Activated CD8-positive, alpha-beta memory T cell treated with anti-CD3 and anti-CD28 coated beads, Interleukin-2, amount 50 U/mL, for 1 hour (primary cell): ENCODE measurements around the gene SLCO2A1.

Experiments
- DNase-seq: peaks from one replicate; pipeline ENCODE4 v3.0.0-alpha.2; 2020; ENCODE audit errors: extremely low read depth

SLCO2A1 gene

DNA sequence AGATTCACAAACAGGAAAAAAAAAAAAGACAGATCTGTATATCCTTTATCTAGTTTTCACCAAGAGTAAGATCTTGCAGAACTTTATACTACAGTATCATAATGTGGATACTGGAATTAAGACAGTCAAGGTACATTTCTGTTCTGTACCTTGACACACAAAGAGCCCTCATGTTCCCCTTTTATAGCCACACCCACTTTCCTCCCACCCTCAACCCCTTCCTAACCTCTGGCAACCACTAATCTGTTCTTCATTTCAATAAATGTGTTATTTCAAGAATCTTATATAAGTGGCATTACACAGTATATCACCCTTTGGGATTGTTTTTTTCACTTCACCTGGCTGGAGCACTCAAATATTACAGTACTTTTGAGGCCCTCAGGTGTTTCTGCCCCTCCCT is 130.4 kb downstream of the SLCO2A1 start:
- DNase-seq: no peak

DNA sequence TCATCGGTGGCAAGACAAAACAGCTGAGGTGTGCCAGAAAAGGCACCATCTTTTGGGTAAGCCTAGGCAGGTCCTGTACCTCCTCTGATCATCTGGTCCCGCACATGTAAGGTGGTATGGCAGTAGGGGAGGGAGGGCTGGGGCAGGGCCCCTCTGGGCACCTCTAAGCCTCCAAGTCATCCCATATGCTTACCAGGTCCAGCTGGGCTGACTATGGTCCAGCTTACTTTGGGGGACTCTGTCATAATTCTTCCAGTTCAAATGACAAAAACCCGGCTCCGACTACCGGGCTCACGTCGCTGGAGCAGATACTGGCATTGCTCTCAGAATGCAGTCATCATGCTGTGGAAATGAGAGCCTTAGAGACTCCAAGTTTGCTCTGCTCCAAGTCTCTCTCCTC is 132.2 kb downstream of the SLCO2A1 start:
- no peak for DNase-seq

DNA sequence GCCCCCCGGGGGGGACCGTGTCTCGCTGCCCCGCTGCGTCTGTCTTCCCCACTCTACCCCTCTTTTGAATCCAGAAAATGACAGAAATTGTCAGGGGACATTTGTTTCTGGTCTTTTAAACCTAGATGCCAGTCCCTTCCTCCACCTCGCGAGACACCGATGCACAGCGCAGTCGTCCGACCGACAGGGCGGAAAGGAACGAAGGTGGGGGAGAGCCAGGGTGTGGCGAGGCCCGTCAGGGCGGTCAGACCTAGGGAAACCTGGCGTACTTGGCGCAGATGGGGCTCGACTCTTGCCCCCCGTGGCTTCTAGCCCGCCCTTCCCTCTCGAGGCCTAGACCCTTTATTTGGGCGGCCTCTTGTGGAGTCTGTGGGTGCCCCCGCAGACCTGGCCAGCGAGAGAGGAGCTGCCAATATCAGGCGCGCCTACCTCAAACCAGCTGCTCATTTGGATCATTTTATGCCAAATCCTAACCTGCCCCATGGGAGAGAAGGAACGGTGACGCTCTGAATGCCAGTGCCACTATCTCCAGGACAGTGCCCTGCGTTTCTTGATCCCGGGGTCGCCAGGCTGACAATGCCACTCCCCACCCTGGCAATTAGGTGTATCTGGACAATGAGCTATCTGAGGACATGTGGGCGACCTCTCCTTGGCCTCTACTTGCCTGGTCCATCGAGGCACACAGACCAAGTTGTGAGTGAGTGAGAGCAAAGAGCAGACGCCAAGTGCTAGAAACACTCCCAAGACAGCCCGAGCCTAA is 133.5 kb downstream of the SLCO2A1 start:
- DNase-seq: no peak

DNA sequence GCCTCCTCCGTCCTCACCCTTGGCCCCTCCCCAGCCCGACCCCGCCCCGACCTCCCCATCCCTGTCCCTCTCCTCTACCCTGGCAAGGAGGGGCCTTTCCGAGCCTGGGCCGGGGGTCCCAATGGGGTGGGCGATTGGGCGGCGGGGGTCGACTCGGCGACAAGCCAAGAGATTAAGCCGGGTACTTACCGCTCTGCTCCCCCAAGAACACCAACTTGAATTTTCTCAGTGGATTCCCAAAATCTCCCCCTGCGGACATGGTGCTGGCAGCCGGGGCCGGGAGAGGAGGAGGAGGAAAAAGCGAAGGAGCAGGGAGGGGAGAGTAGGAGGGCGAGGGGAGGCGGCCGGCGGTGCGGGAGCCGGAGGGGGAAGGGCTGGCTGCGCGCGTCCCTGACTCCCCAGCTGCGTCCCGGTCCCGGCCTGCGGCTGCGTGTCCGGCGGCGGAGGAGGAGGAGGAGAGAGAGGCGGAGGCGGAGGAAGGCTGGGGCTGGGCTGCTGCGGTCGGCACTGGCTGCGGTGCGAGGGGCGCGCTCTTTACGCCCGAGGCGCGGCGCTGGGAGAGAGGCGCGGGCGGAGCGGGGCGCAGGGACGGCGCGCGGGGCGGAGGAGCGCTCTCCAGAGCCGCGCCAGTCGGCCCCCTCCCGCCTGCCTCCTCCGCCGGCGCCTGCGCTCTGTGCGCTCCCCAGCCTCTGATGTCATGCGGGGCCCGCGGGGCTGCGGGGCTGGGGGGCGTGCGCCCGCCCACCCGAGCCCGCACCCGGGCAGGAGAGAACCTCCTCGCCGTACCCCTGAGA is 134.3 kb downstream of the SLCO2A1 start, which contains the start of gene RAB6B:
Gene RAB6B (minus strand): TSS at position 675 of the 794 bp plus-strand sequence. CDS start 416 bp downstream, at position 259.
- no peak for DNase-seq

DNA sequence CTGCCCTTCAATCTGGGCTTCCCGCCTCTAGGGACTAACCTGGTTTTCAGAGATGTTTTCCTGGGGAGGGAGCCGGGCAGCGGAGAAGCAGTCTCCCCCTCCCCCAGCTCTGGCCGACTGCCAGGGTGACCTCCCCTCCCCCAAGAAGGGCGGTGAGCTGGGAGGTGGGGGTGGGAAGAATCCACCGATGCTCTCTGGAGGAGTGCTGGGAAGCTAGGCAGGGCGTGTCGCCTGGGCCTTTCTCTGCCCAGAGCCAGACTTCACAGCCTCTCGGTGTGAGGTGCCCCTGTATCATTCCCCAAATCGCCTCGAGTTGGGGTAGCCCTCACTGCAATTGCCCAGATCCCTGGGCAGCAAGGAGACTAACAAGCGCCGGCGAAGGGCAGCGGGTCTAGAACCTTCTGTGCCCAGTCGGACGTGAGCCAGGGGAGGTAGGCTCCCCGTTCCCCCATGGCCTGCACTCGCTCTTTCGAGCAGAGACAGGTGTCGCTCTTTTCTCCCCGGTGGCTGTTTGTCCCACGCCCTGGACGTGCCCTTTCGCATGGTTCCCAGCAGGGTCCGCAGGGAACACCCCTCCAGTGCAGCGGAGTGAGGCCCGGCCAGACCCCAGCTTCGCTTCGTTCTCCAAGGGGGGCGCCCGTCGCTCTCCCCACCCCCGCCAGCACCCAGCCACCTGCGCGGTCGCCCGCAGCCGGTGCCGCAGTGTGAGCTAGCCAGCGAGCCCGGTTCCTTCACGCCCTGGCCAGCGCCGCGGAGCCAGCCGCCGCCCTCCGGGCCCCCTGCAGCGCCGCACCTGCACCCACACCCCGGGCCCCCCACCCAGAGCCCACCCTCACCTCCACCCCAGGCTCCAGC is 135.1 kb downstream of the SLCO2A1 start:
- DNase-seq: no peak

DNA sequence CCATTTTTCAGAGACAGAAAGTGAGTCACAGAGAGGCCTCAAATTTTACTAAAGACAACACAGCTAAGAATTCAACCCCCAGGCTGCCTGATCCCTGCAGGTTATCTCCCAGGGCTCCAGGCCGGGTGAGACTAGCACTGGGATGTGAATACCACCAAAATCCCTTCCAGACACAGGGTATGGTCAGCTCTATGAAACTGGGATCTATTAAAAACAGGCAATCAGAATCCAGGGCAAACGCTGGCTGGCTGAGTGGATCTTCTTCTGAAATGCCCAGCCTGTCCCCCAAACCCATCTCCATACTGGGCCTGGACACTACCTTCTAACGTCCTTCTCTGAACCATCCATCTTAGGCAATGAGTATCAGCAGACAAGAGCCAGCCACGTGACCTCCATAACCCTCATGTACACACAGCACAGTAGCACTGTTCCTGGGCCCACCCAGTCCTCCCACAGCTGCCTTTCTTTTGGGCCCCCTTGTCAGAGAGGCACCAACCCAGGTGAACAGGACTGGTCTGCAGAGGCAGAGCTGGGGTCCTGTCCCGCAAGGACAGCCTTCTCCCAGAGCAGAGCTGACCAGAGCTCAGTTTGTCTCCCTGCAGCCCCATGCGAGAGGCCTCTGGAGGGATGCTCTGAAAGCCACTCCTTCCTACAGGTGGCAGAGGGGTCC is 135.9 kb downstream of the SLCO2A1 start:
- DNase-seq: no peak

DNA sequence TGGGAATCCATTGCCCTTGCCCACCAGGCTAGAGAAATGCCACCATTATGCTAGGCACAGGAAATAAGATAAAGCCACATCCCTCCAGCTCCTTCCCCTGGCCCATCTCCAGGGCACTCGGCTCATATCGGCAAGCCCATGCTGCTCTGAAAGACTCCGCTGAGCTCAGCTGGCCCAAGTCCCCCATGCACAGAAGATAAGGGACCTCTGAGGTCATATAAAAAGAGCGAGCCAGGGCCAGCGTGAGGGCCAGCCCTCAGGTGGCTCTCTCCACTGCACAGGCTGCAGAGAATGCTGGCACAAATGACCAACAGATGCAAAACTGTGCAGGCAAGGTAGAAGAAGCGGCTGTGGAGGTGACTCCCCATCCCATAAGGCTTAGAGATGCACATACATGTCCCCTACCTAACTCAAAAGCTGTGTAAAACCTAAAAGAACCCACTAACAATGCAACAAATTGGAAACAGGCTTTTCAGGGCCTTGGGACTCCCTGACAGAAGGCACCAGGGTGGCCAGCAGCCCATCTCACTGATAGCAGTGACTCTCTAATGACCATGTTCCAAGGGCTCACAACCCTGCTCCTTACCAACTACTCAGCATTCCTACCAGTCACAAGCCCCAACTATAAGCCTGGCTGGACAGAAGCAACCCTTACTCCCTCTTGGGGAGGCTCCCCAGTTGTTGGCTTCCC is 137.0 kb downstream of the SLCO2A1 start:
- no peak for DNase-seq

DNA sequence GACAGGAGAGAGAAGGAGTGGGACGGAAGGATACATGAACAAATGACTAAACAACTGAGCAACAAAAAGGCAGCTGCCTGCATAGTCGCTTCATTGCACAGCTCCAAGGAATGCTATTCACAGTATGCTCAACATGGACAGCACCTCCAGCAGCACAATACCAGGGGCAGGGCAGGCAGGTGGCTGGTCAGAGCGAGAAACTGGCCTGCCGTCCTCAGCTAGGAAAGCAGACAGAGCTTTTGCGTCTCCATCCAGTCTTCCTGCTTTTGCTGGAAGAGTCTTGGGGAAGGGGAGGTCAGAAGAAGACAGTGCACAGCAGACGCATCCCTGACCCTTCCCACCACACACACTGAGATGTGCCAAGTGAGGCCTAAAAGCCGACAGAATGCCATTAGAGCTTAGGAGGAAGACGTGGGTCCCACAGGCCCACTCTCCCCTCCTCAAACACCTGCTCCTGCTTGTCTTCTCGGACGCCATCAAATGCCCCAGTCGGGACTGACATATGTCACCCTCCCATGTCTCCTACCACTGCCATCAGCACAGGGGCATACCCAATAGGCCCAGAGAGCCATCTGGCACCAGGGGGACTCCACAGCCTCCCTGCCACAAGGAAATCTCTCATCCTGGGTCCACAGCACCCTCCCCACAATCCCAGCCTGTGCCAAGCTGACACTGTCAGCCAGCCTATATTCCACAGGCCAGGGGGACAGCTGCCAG is 137.9 kb downstream of the SLCO2A1 start:
- DNase-seq: no peak

DNA sequence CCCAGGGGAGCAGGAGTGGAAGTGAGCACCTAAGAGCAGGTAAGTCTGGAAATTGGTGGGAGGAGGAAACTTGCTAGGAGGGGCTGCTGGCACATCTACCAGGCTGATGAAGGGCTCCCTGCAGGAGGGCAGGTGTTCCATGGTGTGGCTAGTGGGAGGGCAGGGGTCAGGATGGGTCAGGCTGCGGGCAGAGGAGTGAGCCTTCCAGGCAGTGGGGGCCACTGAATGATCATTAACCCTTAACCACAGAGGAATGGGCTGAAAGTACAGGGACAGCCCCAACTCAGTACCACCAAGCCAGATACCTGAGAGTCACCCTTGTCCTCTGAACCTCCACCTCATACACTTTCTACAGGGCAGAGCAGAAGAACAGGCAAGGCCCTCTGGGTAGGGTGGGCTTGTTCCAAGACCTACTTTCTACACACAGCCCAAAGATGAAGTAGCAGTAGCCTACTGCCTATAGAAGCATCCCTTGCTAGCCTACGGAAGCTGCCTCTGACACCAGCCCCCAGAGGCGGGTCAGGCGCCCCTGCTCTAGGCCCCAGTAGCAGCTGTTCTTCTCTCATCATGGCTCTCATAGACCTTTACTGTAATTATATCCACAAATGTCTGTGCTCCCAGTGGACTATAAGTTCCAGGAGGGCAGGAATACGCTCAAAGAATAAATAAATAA is 138.6 kb downstream of the SLCO2A1 start:
- DNase-seq: no peak

DNA sequence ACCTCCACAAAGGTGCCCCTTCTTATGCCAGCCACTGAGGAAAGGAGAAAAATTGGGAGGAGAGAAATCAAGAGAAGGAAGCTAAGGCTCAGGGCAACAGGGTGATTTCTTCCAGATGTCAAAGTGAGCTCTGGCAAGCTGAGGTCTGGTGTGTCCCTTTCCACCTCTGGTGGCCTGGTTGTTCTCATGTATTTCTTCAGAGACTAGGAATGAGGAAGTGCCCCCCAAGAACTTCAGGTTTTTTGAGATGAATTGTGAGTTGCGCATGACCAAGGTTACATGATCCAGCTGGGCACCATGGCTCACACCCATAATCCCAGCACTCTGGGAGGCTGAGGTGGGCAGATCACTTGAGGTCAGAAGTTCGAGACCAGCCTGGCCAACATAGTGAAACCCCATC is 139.7 kb downstream of the SLCO2A1 start:
- no peak for DNase-seq

DNA sequence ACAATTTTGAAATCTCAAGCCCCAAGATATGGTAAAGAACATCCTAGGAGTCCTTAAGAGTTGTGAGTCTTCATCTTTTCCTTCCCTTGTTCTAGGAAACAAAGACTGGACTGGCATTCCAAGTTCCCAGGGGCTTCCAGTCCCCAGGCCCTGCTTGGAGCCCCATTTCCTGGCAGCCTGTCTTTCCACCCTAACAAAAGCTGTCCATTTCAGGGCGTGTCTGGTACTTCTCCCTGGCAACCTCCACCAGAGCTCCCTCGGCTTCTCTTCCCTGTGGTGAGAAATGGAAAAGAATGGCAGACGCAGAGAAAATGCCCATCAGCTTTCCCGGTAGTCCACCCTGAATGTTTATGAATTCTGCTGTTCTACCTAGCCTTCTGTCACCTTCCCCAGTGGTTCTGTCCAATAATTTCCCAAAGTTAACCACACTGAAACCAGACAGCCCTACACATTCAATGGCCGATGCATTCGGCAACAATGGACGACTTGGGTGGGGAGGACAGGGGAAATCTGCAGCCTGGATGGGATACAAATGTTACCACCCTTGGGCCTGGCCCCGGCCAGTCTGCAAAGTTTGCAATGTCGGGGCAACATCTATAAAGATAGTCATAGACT is 140.9 kb downstream of the SLCO2A1 start:
- DNase-seq: no peak

DNA sequence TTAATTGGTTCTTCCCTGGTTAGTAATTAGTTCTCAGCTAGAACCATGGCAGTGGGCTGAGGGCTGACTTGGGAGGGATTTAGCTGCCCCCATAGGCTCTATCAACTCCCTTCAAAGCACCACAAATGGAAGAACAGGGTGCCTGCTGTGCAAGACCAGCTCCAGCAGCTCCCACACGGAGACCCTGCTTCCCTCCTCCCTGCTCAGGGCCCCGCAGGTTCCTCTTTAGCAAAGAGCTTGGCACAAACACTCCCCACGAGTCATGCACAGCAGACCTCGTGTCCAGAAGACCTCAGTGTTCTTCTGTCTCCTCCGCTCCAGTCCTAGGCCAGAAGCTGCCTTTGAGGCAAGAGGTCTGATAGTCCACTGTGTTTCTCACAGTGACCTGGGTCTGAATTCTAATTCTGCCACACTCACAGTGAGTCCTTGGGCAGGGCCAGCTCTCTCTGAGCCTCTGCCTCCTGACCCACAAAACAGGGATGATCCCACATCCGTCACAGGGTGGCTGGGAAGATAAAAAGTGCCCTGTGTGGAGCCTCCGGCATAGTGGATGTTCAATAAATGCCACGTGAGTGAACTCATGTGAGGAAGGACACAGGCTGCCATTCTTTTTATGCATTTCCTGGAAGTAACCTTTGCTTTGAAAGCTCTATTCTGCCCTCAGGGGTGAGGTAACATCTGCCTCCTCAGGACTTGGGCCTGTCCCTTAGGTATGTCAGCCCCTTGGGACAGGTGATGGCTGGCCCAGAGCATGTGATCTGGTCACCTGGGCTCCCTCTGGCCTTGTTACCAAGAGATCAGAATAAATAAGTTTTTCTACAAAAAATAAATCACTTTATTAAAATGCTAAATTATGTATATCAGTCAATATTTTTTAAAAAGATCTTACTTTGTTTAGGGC is 141.7 kb downstream of the SLCO2A1 start:
- no peak for DNase-seq

DNA sequence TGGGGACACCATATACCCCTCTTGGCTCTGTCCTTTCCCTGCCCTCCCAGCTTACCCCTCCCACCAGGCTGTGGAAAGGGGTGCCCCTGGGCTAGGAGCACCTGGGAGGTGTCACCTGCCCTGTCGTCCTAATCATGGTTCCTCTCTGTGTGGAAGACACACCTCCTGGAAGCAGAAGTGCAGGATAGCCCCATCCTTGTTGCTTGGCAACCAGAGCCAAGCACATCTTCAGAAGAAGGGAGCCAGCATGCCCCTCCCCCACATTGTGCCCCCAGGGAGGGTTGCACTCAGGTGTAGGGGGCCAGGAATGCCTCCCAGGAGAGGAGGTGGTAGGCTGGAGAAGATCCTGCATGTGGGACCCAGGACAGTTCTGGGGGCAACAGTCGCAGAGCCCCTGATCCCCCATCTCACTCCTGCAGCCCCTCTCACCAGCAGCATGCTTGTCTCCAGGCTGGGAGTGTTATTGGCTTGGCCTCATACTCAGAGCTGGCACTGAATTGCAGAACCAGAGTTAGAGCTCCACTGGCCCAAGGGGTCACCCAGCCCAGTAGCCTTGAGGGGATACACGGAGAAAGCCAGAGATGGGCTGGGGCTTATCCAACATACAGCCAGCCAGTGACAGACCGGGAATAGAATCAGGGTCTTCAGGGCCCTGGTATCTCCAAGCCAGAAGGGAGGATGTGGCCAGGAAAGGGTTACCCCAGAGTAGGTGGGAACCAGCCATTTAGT is 142.5 kb downstream of the SLCO2A1 start:
- DNase-seq: no peak

DNA sequence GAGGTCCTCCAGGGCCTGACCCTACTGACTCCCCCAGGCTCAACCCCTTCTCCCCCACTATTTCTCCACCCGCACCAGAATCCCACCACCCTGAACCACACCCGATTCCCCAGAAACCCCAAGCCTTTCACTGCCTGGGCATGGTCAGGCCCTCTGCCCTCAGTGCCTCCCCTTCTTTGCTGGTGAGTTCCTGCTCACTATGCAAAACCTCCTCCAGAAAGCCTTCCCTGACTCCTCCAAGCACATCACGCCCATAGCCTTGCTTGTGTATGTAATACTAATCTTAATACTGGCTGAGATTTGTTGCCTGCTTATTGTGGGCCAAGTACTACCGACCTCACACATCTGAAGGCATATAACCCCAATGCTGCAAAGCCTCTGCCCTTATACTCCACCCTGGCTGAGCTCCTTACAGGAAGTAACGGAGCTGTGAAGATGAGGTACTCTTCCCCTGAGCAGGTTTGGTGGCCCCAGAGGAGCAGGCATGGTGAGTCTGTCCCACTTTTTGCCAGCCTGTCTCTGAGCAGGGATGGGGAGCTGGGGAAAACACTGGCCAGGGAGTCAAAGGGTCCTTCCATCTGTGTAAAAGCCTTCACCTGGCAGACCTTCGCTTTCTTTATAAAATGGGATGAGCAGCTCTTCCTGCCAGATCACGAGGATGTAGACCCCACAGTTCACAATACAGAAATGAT is 143.5 kb downstream of the SLCO2A1 start:
- no peak for DNase-seq

DNA sequence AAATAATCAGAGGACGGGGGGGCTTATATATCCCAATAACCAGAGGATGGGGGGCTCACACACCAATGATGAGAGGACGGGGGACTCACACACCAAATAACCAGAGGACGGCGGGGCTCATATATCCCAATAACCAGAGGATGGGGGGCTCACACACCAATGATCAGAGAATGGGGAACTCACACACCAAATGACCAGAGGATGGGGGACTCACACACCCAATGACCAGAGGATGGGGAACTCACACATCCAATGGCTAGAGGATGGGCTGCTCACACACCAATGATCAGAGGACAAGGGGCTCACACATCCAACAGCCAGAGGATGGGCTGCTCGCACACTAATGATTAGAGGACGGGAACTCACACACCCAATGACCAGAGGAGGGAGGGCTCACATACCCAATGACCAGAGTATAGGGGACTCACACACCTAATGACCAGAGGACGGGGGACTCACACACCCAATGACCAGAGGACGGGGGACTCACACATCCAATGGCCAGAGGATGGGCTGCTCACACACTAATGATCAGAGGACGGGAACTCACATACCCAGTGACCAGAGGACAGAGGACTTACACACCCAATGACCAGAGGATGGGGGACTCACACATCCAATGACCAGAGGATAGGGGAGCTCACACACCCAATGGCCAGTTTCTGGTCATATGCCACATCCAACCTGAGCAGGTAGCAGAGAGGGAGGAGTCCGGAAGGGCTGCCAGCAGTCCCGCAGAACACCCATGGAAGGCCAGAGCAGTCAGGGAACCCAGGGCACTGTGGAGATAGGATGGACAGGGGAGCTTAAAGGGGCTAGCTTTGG is 144.6 kb downstream of the SLCO2A1 start:
- no peak for DNase-seq
